GM18505 (cell line): ENCODE results near the gene CSF3R.

Experiments
- ATAC-seq: cut with Tn5 transposase; IDR thresholded peaks from one replicate; pipeline ENCODE4 v1.9.1; 2021; ENCODE audit not compliant: unreplicated experiment
- POLR2A ChIP-seq: IDR thresholded peaks from 4 replicates; pipeline ENCODE4 v1.6.1; 2011; ENCODE audit warnings: borderline replicate concordance; ENCODE audit not compliant: insufficient read depth, insufficient read length; ENCODE audit errors: extremely low read depth

CSF3R gene

DNA sequence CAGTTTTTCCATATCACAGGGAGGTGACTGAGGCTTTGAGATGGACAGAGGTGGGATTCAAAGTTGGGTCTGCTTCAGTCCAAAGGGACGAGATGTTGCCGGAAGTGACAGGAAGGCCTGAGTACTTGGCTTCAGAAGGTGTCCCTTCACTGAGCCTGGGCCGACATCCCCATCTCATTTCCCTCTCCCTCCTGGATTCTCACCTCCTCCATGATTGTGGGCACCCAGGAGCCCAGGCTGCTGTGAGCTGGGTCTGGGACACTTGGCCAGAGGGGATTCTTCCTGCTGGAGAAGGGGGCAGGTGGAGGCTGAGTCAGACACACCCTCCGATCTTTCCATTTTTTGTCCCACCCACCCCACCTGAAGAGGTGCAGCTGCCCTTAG is 15.7 kb downstream of the CSF3R start:
- no peak for TF ChIP-seq POLR2A
- no peak for ATAC-seq

DNA sequence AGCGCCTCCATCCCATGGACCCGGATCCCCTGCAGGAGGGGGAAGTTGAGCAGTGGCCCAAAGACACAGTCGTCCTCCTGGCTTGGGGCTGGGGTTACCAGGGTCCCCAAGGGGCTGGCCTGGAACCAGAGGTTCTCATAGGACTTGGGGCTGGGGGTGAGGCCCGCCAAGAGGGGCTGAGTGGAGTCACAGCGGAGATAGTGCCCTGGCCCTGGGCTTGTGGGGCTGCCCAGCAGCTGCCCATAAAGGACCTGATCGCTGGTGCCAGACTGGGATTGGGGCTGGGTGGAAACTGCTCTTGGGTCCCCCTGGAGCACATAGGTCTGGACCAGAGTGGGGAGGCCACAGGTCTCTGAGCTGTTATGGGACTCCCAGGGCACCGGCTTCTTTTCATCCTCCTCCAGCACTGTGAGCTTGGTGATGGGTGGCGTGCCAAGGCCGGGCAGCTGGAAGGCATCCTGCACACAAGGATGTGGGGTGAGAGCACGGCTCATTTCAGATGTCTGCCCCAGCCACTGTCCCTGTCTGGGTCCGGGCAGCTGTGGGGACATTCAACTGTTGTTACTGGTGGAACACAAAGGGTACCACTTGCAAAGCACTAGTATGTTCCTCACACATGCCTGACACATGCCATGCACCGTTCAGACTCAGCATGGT is 16.2 kb downstream of the CSF3R start:
- TF ChIP-seq POLR2A: no peak
- ATAC-seq: no peak

DNA sequence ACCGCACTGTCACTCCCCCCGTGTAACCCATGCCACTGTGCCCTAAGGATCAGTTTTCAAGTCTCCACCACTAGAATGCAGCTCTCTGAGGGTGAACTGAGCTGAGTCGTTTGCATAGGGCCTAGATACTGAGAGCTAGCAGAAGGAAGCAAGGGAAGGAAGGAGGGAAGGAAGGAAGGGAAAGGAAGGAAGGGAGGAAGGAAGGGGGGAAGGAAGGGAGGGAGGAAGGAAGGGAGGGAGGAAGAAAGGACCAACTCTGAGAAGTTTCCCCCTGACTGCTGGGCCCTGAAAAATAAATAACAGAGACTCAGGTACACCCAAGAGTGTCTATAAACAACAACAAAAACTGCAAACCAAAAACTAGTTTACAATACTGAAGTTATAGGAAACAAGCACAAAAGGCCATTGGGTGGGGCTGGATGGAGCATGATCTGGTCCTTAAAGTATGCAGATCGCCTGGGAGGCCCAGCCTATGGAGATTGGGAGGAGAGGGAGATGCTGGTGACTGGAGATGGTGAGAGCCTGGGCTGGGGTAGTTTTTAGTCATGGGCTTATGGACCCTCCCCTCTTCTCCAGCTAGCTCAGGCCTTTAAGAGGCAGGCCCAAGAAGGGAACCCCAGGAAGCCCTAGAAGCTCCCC is 16.9 kb downstream of the CSF3R start:
- ATAC-seq: no peak
- no peak for TF ChIP-seq POLR2A

DNA sequence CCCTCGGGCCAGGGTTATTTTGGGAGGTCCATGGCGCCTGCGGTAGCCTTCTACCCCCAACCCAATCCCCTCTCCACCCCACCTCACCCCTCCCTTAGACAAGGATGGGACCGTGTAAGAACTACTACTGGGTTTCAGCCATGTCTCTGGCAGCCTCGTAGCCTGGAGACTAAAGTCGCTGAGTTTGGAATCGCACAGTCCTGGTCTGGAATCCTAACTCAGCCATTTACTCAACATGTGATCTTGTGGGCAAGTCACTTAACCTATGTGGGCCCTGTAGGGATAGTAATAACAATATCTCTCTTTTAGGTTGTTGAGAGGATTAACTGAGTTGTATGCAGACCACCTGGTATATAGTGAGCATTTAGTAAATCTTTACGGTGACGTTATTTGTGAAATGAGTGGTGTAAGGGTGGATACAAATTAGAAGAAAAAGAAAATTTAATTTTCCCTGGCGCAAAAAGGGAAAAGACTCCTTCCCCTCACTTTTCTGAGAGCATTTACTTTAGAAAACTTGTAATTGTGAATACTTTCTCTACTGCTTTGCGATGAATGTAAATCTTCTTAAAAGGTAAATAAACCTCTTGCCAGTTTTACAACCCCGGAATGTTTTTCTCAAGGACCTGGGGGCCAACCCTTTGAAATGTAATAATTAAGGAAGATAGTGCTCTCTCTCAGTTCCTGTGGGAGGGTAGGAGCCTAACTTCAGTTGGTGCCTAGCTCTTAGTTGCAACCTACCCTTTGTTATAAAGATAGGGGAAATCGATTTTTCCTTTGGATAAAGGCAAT is 17.9 kb downstream of the CSF3R start:
- ATAC-seq: peak; percentile 26
- no peak for TF ChIP-seq POLR2A

GRCh38 chr1:36463803-36464604 is 18.7 kb downstream of the CSF3R start, which contains the start of gene MRPS15:
Gene MRPS15 (minus strand): TSS chr1:36464384. CDS start chr1:36464275, 109 bp downstream.
- ATAC-seq: peak; percentile 82

DNA sequence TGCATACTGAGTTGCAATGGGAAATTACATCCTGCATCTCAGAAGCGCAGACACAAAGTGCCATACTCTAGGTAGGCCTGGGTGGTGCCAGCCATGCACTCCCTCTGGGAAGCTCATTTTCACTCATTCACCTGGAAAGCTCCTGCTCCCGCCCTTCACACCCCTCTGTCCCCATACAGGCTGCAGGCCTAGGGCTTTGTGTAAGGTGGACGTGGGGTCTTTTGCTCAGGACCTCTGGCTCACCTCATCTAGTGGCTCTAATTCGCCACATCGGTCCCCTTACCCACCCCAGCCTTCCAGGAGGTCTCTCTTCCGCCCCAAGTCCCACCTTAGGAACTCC is 19.3 kb downstream of the CSF3R start:
- ATAC-seq: no peak

More at GRCh38 chr1:36463803-36464604, 18.7 kb downstream of the CSF3R start, which contains the start of gene MRPS15:
- peak; percentile 94 for TF ChIP-seq POLR2A

DNA sequence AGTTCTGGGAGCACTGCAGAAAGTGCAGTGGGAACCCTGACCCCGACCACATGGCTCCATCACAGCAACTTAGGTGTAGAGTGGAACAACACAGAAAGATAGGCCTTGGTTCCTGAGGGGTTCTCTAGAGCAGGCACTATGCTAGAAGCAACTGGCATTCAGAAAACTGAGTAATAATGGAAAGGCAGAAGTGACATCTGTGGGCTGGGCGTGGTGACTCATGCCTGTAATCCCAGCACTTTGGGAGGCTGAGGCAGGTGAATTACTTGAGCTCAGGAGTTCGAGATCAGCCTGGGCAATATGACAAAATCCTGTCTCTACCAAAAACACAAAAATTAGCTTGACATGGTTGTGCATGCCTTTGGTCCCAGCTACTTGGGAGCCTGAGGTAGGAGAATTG is 23.8 kb downstream of the CSF3R start:
- TF ChIP-seq POLR2A: no peak
- ATAC-seq: no peak

More for the DNA sequence above, 19.3 kb downstream of the CSF3R start:
- TF ChIP-seq POLR2A: no peak

DNA sequence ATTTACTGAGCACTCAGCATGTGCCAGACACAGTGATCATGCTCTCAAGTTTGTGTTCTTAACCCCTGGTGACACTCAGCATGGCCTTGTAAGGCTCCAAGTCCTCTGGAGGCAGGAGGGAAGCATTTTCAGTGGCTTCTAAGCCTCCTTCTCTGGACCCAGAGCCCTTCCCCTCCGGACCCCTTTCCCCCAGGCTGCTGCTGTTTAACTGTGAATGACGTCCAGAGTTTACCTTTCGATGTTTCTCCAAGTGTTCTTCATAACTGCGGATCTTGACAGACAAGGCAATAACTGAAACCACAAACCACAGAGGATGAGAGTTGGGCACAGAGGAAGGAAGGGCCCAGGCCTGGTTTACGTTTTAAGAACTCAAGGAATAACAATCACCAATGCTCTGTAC is 25.0 kb downstream of the CSF3R start:
- no peak for TF ChIP-seq POLR2A
- no peak for ATAC-seq

DNA sequence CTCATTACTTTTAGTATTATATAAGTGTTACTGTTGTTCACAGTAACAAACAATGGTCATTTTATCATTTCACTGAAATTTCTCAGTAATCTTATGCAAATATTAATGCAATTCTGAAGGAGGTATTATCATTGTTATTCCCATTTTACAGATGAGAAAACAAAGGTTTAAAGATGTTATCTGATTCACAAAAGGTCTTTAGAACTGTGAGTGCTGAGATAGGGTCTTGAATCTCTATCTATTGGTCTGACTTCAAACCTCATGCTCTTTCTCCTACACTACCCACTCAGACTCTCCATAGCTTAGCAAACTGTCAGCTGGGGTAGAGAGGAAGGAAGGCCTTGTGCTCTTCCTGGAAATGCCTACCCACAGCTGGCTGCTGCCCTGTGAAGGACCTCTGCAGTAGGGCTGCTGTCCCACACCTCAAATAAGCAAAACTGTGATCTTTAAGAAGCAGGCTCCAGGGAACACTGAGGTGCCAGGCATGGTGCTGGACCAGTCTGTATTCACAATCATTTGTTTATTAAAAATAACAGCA is 26.3 kb downstream of the CSF3R start:
- ATAC-seq: no peak
- TF ChIP-seq POLR2A: no peak

- ATAC-seq: no peak
Observed at GRCh38 chr1:36455386-36455785, 27.3 kb downstream of the CSF3R start.

DNA sequence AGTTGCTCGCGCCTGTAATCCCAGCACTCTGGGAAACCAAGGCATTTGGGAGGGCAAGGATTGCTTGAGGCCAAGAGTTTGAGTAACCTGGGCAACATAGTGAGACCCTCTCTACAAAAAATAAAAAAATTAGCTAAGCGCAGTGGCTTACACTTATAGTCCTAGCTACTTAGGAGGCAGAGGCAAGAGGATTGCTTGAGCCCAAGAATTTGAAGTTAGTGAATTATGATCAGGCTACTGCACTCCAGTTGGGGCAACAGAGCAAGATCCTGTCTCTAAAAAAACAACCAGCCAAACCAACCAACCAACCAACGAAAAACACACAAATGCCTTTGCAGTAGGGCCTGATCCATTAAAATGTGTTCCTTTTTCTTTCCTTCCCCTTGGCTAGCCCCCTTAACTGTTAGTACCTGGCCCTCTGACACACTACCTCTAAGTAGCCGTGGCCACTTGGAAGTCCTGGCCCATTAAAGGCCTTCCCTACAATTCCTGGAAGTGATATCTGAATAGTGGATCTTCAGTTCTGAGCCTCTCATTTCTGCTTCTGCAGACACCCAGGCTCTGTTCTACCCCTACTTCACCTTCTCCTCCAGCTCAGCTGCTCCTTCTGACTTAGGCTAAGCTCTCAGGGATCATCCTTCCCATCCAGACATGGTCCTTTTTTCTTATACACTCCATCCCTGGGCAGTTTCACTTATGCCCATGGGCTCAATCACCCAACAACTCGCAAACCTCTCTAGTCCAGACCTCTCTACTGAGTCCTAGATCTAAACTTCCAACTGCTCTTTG is 28.9 kb downstream of the CSF3R start:
- no peak for ATAC-seq
- TF ChIP-seq POLR2A: peak; percentile 13

More at GRCh38 chr1:36455386-36455785, 27.3 kb downstream of the CSF3R start:
- no peak for TF ChIP-seq POLR2A

- TF ChIP-seq POLR2A: no peak
- ATAC-seq: no peak
Observed at GRCh38 chr1:36453051-36453450, 29.7 kb downstream of the CSF3R start.

GRCh38 chr1:36450919-36451305 is 31.8 kb downstream of the CSF3R start:
- ATAC-seq: no peak
- no peak for TF ChIP-seq POLR2A
